DOHH2 (cell line): ENCODE data around the gene MYO7B.

Experiments used
- H3F3A ChIP-seq: fragments of 200-600 bp; sonication (generic), shearing (Covaris generic); 2 replicates; pipeline ENCODE4 v1.6.0; 2016; ENCODE audit warnings: antibody characterized with exemption, mild to moderate bottlenecking; ENCODE audit not compliant: control insufficient read depth, insufficient read depth
- H3K27ac ChIP-seq: fragments of 200-600 bp; sonication (generic); 2 replicates; pipeline ENCODE4 v1.5.1; 2014; ENCODE audit warnings: low read depth, mild to moderate bottlenecking, low read length, moderate library complexity
- H3K27me3 ChIP-seq: fragments of 200-600 bp; sonication (generic); 2 replicates; pipeline ENCODE4 v1.6.1; 2014; ENCODE audit warnings: mild to moderate bottlenecking, low read length, mixed read lengths; ENCODE audit not compliant: control insufficient read depth
- H3K36me3 ChIP-seq: fragments of 200-600 bp; sonication (generic); 2 replicates; pipeline ENCODE4 v1.6.1; 2014; ENCODE audit warnings: mild to moderate bottlenecking, low read length, moderate library complexity, mixed read lengths; ENCODE audit not compliant: control insufficient read depth
- H3K4me1 ChIP-seq: fragments of 200-600 bp; sonication (generic); 2 replicates; pipeline ENCODE4 v1.6.1; 2014; ENCODE audit warnings: mild to moderate bottlenecking, low read length, mixed read lengths; ENCODE audit not compliant: control insufficient read depth
- H3K4me2 ChIP-seq: fragments of 200-600 bp; sonication (generic); 2 replicates; pipeline ENCODE4 v1.6.0; 2014; ENCODE audit warnings: mild to moderate bottlenecking, low read length, moderate library complexity
- H3K4me3 ChIP-seq: fragments of 200-600 bp; sonication (generic); 2 replicates; pipeline ENCODE4 v1.5.1; 2014; ENCODE audit warnings: mild to moderate bottlenecking, low read length, mixed read lengths
- H3K79me2 ChIP-seq: fragments of 200-600 bp; sonication (generic); 2 replicates; pipeline ENCODE4 v1.6.1; 2014; ENCODE audit warnings: mild to moderate bottlenecking, low read length, mixed read lengths; ENCODE audit not compliant: control insufficient read depth
- H3K9me2 ChIP-seq: fragments of 200-600 bp; sonication (generic); replicated peaks from 2 replicates; pipeline ENCODE4 v1.6.1; 2014; ENCODE audit warnings: mild to moderate bottlenecking, low read length, mixed read lengths; ENCODE audit not compliant: control insufficient read depth
- H3K9me3 ChIP-seq: fragments of 200-600 bp; sonication (generic); 2 replicates; pipeline ENCODE4 v1.6.1; 2014; ENCODE audit warnings: antibody characterized with exemption, low read length, mixed read lengths; ENCODE audit not compliant: control insufficient read depth, insufficient read depth
- H4K20me1 ChIP-seq: fragments of 200-600 bp; sonication (generic); 2 replicates; pipeline ENCODE4 v1.6.0; 2014; ENCODE audit warnings: low read depth, mild to moderate bottlenecking, antibody characterized with exemption, low read length, moderate library complexity; ENCODE audit not compliant: control insufficient read depth, insufficient read depth
- CTCF ChIP-seq: fragments of 200-600 bp; sonication (generic); IDR thresholded peaks from one replicate; pipeline ENCODE4 v1.5.1; 2014; ENCODE audit warnings: antibody characterized with exemption, mild to moderate bottlenecking, low read depth, low read length; ENCODE audit not compliant: poor library complexity, severe bottlenecking
- EZH2phosphoT487 ChIP-seq: fragments of 200-600 bp; sonication (generic); IDR thresholded peaks from 2 replicates; pipeline ENCODE4 v1.6.1; 2017; ENCODE audit warnings: borderline replicate concordance, mild to moderate bottlenecking, antibody characterized with exemption, low read length, moderate library complexity, mixed read lengths

The MYO7B gene

GRCh38 chr2:127674241-127675209 is 139.0 kb downstream of the MYO7B start:
- Histone ChIP-seq H3K4me1 (no peaks in the 10 kb centered on the region), H4K20me1 (no peaks in the 10 kb centered on the region), H3K4me2 (no peak overlapping the region), H3K79me2 (no peaks in the 10 kb centered on the region), H3K27me3 (peaks cover 61% of the 10 kb centered on the region), H3K36me3 (no peaks in the 10 kb centered on the region), H3K4me3 (no peak overlapping the region), H3K9me3 (no peaks in the 10 kb centered on the region), H3K9me2 (no peaks in the 10 kb centered on the region), H3F3A (no peaks in the 10 kb centered on the region), H3K27ac (no peak overlapping the region)
- TF ChIP-seq CTCF = no peak
- no peak for TF ChIP-seq EZH2phosphoT487

GRCh38 chr2:127675331-127676261 is 140.1 kb downstream of the MYO7B start, which contains the start of gene LIMS2:
Gene LIMS2 (minus strand): TSS chr2:127675530. CDS start chr2:127675024, 506 bp downstream.
- no peaks in the 10 kb centered on the region for H3K36me3 ChIP-seq
- H3K9me3 ChIP-seq = no peaks in the 10 kb centered on the region
- no peak within 1 kb of the TSS for H3K4me3 ChIP-seq
- H3F3A ChIP-seq = no peaks in the 10 kb centered on the region
- no peak within 1 kb of the TSS for H3K4me2 ChIP-seq
- H3K27me3 ChIP-seq = peaks cover 65% of the 10 kb centered on the region
- H3K27ac ChIP-seq = no peak within 1 kb of the TSS
- H3K79me2 ChIP-seq = no peaks in the 10 kb centered on the region
- TF ChIP-seq EZH2phosphoT487 = no peak
- no peak for TF ChIP-seq CTCF
- no peaks in the 10 kb centered on the region for H3K4me1 ChIP-seq
- H3K9me2 ChIP-seq = no peaks in the 10 kb centered on the region
- no peaks in the 10 kb centered on the region for H4K20me1 ChIP-seq

GRCh38 chr2:127676906-127677305 is 141.4 kb downstream of the MYO7B start:
- no peaks in the 10 kb centered on the region for H4K20me1 ChIP-seq
- H3K4me3 ChIP-seq = no peak overlapping the region
- no peaks in the 10 kb centered on the region for H3F3A ChIP-seq
- TF ChIP-seq EZH2phosphoT487 = no peak
- no peak for TF ChIP-seq CTCF
- no peaks in the 10 kb centered on the region for H3K36me3 ChIP-seq
- no peaks in the 10 kb centered on the region for H3K9me2 ChIP-seq
- H3K4me1 ChIP-seq = peaks cover 2% of the 10 kb centered on the region; the same call in 1 of the 2 replicates
- H3K4me2 ChIP-seq = no peak overlapping the region
- no peak overlapping the region for H3K27ac ChIP-seq
- no peaks in the 10 kb centered on the region for H3K9me3 ChIP-seq
- H3K79me2 ChIP-seq = no peaks in the 10 kb centered on the region
- peaks cover 70% of the 10 kb centered on the region for H3K27me3 ChIP-seq
